ELR (cell line): ENCODE data around the gene ARL17B.
"Not testable (repeated sequence)": the region's sequence is repeated elsewhere in the genome, so short reads cannot be mapped to it uniquely, and the experiment has no call there.

Source experiments
- DNase-seq: peaks from one replicate; pipeline ENCODE4 v3.0.0-alpha.2; 2015; ENCODE audit warnings: low read depth

ARL17B gene

DNA sequence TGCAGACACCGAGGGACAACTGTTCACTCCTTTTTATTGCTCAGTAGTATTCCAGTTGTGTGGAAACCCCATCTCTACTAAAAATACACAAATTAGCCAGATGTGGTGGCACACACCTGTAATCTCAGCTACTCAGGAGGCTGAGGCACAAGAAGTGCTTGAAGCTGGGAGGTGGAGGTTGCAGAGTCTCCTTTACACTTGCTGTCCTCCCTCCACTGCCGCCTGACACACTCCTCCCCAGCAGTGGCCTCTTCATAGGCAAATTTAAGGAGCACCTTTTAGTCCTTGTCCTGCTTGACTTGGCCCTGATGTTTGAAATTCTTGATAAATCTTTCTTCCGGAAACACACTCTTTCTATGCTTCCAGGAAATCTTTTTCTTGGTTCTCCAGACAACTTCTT lies 112.4 kb downstream of the ARL17B start:
- DNase-seq: not testable (repeated sequence)

GRCh38 chr17:46244949-46245768 lies 116.4 kb downstream of the ARL17B start:
- not testable (repeated sequence) for DNase-seq

- DNase-seq: not testable (repeated sequence)
Measured at GRCh38 chr17:46244339-46244913, 117.1 kb downstream of the ARL17B start.

DNA sequence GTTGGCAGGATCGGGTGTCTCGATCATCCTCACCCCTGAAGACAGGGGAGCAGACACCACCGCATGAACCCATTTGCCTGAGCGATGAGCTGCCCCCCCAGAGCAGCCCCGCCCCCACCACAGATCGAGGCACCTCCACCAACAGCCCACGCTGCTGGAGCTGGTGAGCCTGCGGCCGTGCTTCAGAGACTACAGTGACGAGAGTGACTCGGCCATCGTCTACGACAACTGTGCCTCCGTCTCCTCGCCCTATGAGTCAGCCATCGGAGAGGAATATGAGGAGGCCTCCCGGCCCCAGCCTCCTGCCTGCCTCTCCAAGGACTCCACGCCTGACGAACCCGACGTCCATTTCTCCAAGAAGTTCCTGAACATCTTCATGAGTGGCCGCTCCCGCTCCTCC lies 117.6 kb downstream of the ARL17B start:
- not testable (repeated sequence) for DNase-seq

GRCh38 chr17:46243505-46243904 lies 118.1 kb downstream of the ARL17B start:
- DNase-seq: not testable (repeated sequence)

DNA sequence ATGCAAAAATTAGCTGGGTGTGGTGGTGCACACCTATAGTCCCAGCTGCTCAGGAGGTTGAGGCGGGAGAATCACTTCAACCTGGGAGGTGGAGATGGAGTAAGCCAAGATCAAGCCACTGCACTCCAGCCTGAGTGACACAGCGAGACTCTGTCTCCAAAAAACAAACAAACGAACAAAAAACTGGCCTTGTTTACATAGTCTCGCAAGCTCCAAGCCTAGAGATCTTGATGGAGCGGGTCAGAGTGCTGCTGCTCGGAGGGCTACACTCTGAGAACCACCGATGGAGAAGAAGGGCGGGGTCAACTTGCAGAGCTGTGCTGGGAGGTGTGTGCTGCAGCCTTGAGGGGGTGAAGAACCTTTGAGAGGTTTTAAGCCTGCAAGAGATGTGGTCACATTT lies 130.2 kb downstream of the ARL17B start:
- not testable (repeated sequence) for DNase-seq

- peak; percentile 99 for DNase-seq
Measured at GRCh38 chr17:46225274-46225794, 136.2 kb downstream of the ARL17B start.

- DNase-seq: not testable (repeated sequence)
Measured at GRCh38 chr17:46224864-46225263, 136.7 kb downstream of the ARL17B start.
